CD4-positive, alpha-beta T cell treated with Interleukin-12 subunit alpha and Interleukin-12 subunit beta, for 1 hour (primary cell): ENCODE measurements around the gene ANKRD27.
"Not testable (repeated sequence)": the region's sequence is repeated elsewhere in the genome, so short reads cannot be mapped to it uniquely, and the experiment has no call there.

ENCODE experiments used
- DNase-seq: peaks from one replicate; pipeline ENCODE4 v3.0.0-alpha.2; 2020

ANKRD27 gene

GRCh38 chr19:32598022-32598421 lies 77.0 kb downstream of the ANKRD27 start:
- DNase-seq, result no peak

DNA sequence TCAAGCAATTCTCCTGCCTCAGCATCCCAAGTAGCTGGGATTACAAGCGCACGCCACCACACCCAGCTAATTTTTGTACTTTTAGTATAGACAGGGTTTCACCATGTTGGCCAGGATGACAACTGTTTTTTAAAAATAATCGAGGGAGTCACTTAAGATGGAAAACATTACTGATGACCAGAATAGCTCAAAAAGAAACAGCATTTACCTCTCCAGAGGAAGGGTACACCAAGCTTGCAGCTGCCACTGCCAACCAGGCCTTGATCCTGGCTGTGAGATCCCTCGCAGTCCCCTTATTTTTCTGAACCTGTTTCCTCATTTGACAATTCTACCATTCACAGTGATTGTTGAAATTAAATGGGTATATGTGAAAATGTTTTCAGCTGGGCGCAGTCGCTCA lies 79.5 kb downstream of the ANKRD27 start:
- DNase-seq, result no peak

- no peak for DNase-seq
Observed at GRCh38 chr19:32594021-32594420, 81.0 kb downstream of the ANKRD27 start.

GRCh38 chr19:32587747-32588504 lies 87.1 kb downstream of the ANKRD27 start:
- not testable (repeated sequence) for DNase-seq

DNA sequence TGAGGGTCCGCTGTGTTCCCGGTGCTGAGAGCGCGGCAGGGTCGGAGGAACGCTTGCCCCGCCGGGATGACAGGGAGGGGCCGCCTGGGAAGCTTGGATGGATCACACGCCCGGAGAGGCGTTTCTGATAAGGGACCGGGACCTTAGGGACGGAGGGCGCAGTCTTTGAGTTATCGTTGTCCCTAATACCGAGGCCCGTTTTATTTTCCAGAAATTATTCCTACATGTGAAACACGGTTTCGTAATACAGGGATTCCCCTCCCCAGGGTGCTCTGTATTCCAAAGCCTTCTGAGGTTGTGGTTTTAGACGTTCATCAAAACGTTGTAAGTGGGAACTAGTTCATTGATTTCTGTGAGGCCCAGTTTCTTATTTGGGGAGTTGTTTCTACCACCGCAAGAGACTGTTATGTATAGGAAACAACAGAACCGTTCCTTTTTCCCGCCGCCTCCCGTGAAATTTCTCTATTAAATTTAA lies 93.2 kb downstream of the ANKRD27 start:
- DNase-seq, result peak; percentile 21

GRCh38 chr19:32580901-32581704 lies 93.9 kb downstream of the ANKRD27 start, which contains the start of gene PDCD5:
Gene PDCD5, plus strand, starts transcription at chr19:32581190. Its CDS starts 72 bp downstream, at chr19:32581262.
- DNase-seq, result peak; percentile 98

- no peak for DNase-seq
Observed at GRCh38 chr19:32580353-32580900, 94.6 kb downstream of the ANKRD27 start.

DNA sequence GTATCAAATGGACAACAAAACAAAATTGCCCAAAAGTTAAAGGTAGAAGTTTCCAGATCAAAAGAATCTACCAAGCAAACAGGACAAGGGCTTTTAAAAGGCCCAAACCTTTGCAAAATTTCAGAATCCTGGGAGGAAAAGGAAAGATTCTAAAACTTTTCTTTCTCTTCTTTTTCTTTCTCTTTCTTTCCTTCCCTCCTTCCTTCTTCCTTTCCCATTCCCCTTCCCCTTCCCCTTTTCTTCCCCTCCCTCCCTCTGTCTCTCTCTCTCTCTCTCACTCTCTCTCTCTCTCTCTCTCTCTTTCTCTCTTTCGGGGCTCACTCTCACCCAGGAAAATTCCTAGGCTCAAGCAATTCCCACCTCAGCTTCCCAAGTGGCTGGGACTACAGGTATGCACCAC lies 98.2 kb downstream of the ANKRD27 start:
- no peak for DNase-seq

- no peak for DNase-seq
Observed at GRCh38 chr19:32573492-32573794, 101.5 kb downstream of the ANKRD27 start.

- not testable (repeated sequence) for DNase-seq
Observed at GRCh38 chr19:32572700-32573491, 102.1 kb downstream of the ANKRD27 start.

- DNase-seq, result not testable (repeated sequence)
Observed at GRCh38 chr19:32571471-32572075, 103.4 kb downstream of the ANKRD27 start.

DNA sequence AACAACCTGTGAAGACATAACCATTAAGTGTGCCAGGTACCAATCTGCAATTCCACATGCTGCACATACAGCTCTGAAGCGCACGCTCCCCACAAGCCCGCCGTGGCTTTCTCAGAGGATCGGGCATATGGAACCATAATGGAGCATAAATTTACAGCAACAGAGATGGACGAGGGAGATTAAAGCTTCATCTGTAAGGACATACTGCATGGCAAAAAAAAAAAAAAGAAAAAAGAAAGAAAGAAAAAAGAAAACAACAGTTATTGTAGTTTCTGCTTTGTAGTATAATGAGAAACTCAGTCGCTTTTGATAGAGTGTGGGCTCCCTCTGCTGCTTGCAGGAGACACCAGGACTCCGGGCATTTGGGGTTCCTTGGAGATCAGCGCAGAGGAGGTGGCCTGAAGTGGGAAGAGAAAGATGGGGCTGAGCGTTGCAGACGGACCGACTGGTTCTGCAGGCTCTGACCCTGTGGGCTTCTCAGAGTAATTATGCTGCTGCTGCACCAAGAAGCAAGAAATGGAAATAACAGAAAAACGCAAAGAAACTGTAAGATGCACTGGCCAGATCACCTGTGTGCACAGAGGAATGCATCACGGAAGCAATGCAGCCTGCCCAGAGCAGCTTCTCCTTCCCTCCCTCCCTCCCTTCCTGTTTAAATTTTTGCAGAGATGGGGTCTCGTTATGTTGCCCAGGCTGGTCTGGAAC lies 104.7 kb downstream of the ANKRD27 start:
- peak; percentile 64 for DNase-seq

- no peak for DNase-seq
Observed at GRCh38 chr19:32567486-32567885, 107.5 kb downstream of the ANKRD27 start.

- DNase-seq, result no peak
Observed at GRCh38 chr19:32566246-32566830, 108.6 kb downstream of the ANKRD27 start.

DNA sequence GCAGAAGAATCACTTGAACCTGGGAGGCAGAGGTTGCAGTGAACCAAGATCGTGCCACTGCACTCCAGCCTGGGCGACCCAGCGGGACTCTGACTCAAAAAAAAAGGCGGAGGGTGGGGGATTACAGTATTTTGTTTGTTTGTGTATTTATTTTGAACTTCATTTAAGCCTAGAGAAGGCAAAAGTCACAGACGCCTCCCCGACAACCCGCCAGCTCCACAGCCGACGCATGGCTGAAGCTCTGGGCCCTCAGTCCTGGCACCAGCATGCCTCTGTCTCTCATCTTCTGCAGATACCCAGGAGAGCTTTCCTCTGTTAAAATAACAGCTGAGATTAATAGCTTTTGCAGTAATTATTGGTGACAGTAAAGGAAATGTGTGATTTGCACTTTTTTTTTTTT lies 111.2 kb downstream of the ANKRD27 start:
- DNase-seq, result no peak

- no peak for DNase-seq
Observed at GRCh38 chr19:32558607-32559228, 116.3 kb downstream of the ANKRD27 start.

GRCh38 chr19:32555786-32556185 lies 119.2 kb downstream of the ANKRD27 start:
- no peak for DNase-seq

- DNase-seq, result no peak
Observed at GRCh38 chr19:32550666-32551065, 124.3 kb downstream of the ANKRD27 start.
